Measurements from ENCODE around the gene ZDHHC16.

The ZDHHC16 gene

GRCh38 chr10:97497572-97498075 is 51.6 kb downstream of the ZDHHC16 start:
- Mint-ChIP-seq H3K4me1 (ENCODE audit: low read depth in 2 of 2) (peaks cover 21 to 38% of the 10 kb centered on the region in 2 donors), H3K9me3 (no peaks in the 10 kb centered on the region), H3K4me3 (peak overlapping the region; percentile 96 to 98), H3K36me3 (ENCODE audit: insufficient read depth) (peaks cover 13% of the 10 kb centered on the region), H3K27me3 (peaks cover 26 to 28% of the 10 kb centered on the region in 2 donors), H3K27ac (peak overlapping the region; percentile 96 to 98)
- ATAC-seq (replicated peaks) (peak; percentile 11), DNase-seq (peak; percentile 31 to 41 (median 37))

GRCh38 chr10:97498076-97498840 is 52.3 kb downstream of the ZDHHC16 start, which contains the start of gene MMS19:
TSS of gene MMS19 (minus strand) at chr10:97498422. CDS start at chr10:97498384, 38 bp downstream.
- ATAC-seq (replicated peaks) (peak; percentile 86), DNase-seq (peak; percentile 99)
- H3K36me3 Mint-ChIP-seq (ENCODE audit: insufficient read depth) = peaks cover 13% of the 10 kb centered on the region
- peak within 1 kb of the TSS; percentile 96 to 98 for H3K27ac Mint-ChIP-seq
- H3K27me3 Mint-ChIP-seq = peaks cover 26 to 34% of the 10 kb centered on the region in 2 donors
- peak within 1 kb of the TSS; percentile 96 to 98 for H3K4me3 Mint-ChIP-seq
- H3K9me3 Mint-ChIP-seq = no peaks in the 10 kb centered on the region
- peaks cover 21 to 38% of the 10 kb centered on the region in 2 donors for H3K4me1 Mint-ChIP-seq (ENCODE audit: low read depth in 2 of 2)

GRCh38 chr10:97498841-97499560 is 53.0 kb downstream of the ZDHHC16 start, which contains the start of gene UBTD1:
TSS of gene UBTD1 (plus strand) at chr10:97498924. CDS start at chr10:97499204, 280 bp downstream.
- ATAC-seq (replicated peaks) (peak; percentile 2), DNase-seq (peak; percentile 20 to 46 (median 20))
- Mint-ChIP-seq H3K27ac (peak within 1 kb of the TSS; percentile 96 to 98), H3K4me3 (peak within 1 kb of the TSS; percentile 96 to 98), H3K36me3 (ENCODE audit: insufficient read depth) (peaks cover 13% of the 10 kb centered on the region), H3K9me3 (no peaks in the 10 kb centered on the region), H3K4me1 (ENCODE audit: low read depth in 2 of 2) (peaks cover 21 to 30% of the 10 kb centered on the region in 2 donors), H3K27me3 (peaks cover 26 to 34% of the 10 kb centered on the region in 2 donors)

- DNase-seq (peak in 1 of 3 experiments; percentile 7), ATAC-seq (replicated peaks) (no peak)
- Mint-ChIP-seq H3K27ac (no peak overlapping the region), H3K4me3 (peak overlapping the region; percentile 96 to 98), H3K4me1 (ENCODE audit: low read depth in 2 of 2) (peaks cover 18 to 23% of the 10 kb centered on the region in 2 donors), H3K9me3 (no peaks in the 10 kb centered on the region), H3K27me3 (peaks cover 26 to 34% of the 10 kb centered on the region in 2 donors), H3K36me3 (ENCODE audit: insufficient read depth) (peaks cover 13% of the 10 kb centered on the region)
Measured at GRCh38 chr10:97499561-97500296, 53.8 kb downstream of the ZDHHC16 start.

- peaks cover 15 to 20% of the 10 kb centered on the region in 2 donors for H3K4me1 Mint-ChIP-seq (ENCODE audit: low read depth in 2 of 2)
- H3K4me3 Mint-ChIP-seq = no peak overlapping the region
- ATAC-seq (replicated peaks) (no peak), DNase-seq (no peak)
- peaks cover 13% of the 10 kb centered on the region for H3K36me3 Mint-ChIP-seq (ENCODE audit: insufficient read depth)
- H3K9me3 Mint-ChIP-seq = no peaks in the 10 kb centered on the region
- H3K27ac Mint-ChIP-seq = no peak overlapping the region
- peaks cover 26 to 34% of the 10 kb centered on the region in 2 donors for H3K27me3 Mint-ChIP-seq
Measured at GRCh38 chr10:97500297-97500575, 54.3 kb downstream of the ZDHHC16 start.

GRCh38 chr10:97502916-97503315 is 56.9 kb downstream of the ZDHHC16 start:
- H3K27ac Mint-ChIP-seq = no peak overlapping the region
- no peak for ATAC-seq (replicated peaks)
- peaks cover 3 to 8% of the 10 kb centered on the region in 2 donors for H3K4me1 Mint-ChIP-seq (ENCODE audit: low read depth in 2 of 2)
- H3K27me3 Mint-ChIP-seq = peaks cover 26 to 34% of the 10 kb centered on the region in 2 donors
- H3K4me3 Mint-ChIP-seq = no peak overlapping the region
- no peaks in the 10 kb centered on the region for H3K9me3 Mint-ChIP-seq
- H3K36me3 Mint-ChIP-seq (ENCODE audit: insufficient read depth) = peaks cover 10% of the 10 kb centered on the region
- DNase-seq = no peak

- Mint-ChIP-seq H3K27ac (no peak overlapping the region), H3K9me3 (no peaks in the 10 kb centered on the region), H3K27me3 (peaks cover 26 to 34% of the 10 kb centered on the region in 2 donors), H3K4me1 (ENCODE audit: low read depth in 2 of 2) (peaks cover 0 to 4% of the 10 kb centered on the region in 2 donors), H3K36me3 (ENCODE audit: insufficient read depth) (peaks cover 5% of the 10 kb centered on the region), H3K4me3 (no peak overlapping the region)
- ATAC-seq (replicated peaks) = no peak
- no peak for DNase-seq
Measured at GRCh38 chr10:97503406-97503805, 57.4 kb downstream of the ZDHHC16 start.

GRCh38 chr10:97505152-97505551 is 59.2 kb downstream of the ZDHHC16 start:
- no peak overlapping the region for H3K27ac Mint-ChIP-seq
- DNase-seq (no peak), ATAC-seq (replicated peaks) (no peak)
- H3K36me3 Mint-ChIP-seq (ENCODE audit: insufficient read depth) = peaks cover 4% of the 10 kb centered on the region
- peaks cover 0 to 4% of the 10 kb centered on the region in 2 donors for H3K4me1 Mint-ChIP-seq (ENCODE audit: low read depth in 2 of 2)
- H3K4me3 Mint-ChIP-seq = no peak overlapping the region
- H3K27me3 Mint-ChIP-seq = peaks cover 30 to 31% of the 10 kb centered on the region in 2 donors
- no peaks in the 10 kb centered on the region for H3K9me3 Mint-ChIP-seq

- no peaks in the 10 kb centered on the region for H3K4me1 Mint-ChIP-seq (ENCODE audit: low read depth in 2 of 2)
- H3K36me3 Mint-ChIP-seq (ENCODE audit: insufficient read depth) = peaks cover 4% of the 10 kb centered on the region
- H3K4me3 Mint-ChIP-seq = no peak overlapping the region
- no peak overlapping the region for H3K27ac Mint-ChIP-seq
- peaks cover 18% of the 10 kb centered on the region in 2 donors for H3K27me3 Mint-ChIP-seq
- no peak for ATAC-seq (replicated peaks)
- H3K9me3 Mint-ChIP-seq = no peaks in the 10 kb centered on the region
- DNase-seq = no peak
Measured at GRCh38 chr10:97506199-97506991, 60.4 kb downstream of the ZDHHC16 start.
